Measurements from ENCODE around the gene AFDN.

Gene AFDN

GRCh38 chr6:167801263-167801662, 25.4 kb upstream of the AFDN start:
- Histone ChIP-seq H2AFZ (ENCODE audit: low read depth) (no peak overlapping the region), H3K36me3 (ENCODE audit: insufficient read depth) (no peaks in the 10 kb centered on the region), H3K4me2 (no peak overlapping the region), H3K27ac (no peak overlapping the region), H3K9ac (no peak overlapping the region), H3K4me1 (ENCODE audit: low read depth, poor library complexity, severe bottlenecking) (no peaks in the 10 kb centered on the region), H3K79me2 (ENCODE audit: insufficient read depth, low read depth) (no peaks in the 10 kb centered on the region), H3K27me3 (ENCODE audit: insufficient read depth, low read depth) (no peaks in the 10 kb centered on the region), H4K20me1 (ENCODE audit: insufficient read depth) (no peaks in the 10 kb centered on the region), H3K4me3 (IDR thresholded peaks at IDR 0.05; ENCODE audit: insufficient read depth, low read depth, low read length) (no peak overlapping the region)
- TF ChIP-seq CTCF (conservative IDR thresholded peaks at IDR 0.05; ENCODE audit: low read depth, low read length), result no peak

GRCh38 chr6:167802339-167802738, 24.4 kb upstream of the AFDN start:
- TF ChIP-seq CTCF (conservative IDR thresholded peaks at IDR 0.05; ENCODE audit: low read depth, low read length), result no peak
- Histone ChIP-seq H3K27ac (no peak overlapping the region), H3K4me1 (ENCODE audit: low read depth, poor library complexity, severe bottlenecking) (peaks cover 4% of the 10 kb centered on the region), H3K79me2 (ENCODE audit: insufficient read depth, low read depth) (no peaks in the 10 kb centered on the region), H3K4me3 (IDR thresholded peaks at IDR 0.05; ENCODE audit: insufficient read depth, low read depth, low read length) (no peak overlapping the region), H3K36me3 (ENCODE audit: insufficient read depth) (no peaks in the 10 kb centered on the region), H2AFZ (ENCODE audit: low read depth) (no peak overlapping the region), H4K20me1 (ENCODE audit: insufficient read depth) (no peaks in the 10 kb centered on the region), H3K4me2 (no peak overlapping the region), H3K9ac (no peak overlapping the region), H3K27me3 (ENCODE audit: insufficient read depth, low read depth) (no peaks in the 10 kb centered on the region)

GRCh38 chr6:167803816-167804215, 22.9 kb upstream of the AFDN start:
- Histone ChIP-seq H2AFZ (ENCODE audit: low read depth) (no peak overlapping the region), H3K4me1 (ENCODE audit: low read depth, poor library complexity, severe bottlenecking) (peaks cover 19% of the 10 kb centered on the region), H3K9ac (no peak overlapping the region), H3K4me3 (IDR thresholded peaks at IDR 0.05; ENCODE audit: insufficient read depth, low read depth, low read length) (no peak overlapping the region), H3K4me2 (no peak overlapping the region), H3K27me3 (ENCODE audit: insufficient read depth, low read depth) (no peaks in the 10 kb centered on the region), H3K36me3 (ENCODE audit: insufficient read depth) (no peaks in the 10 kb centered on the region), H3K79me2 (ENCODE audit: insufficient read depth, low read depth) (no peaks in the 10 kb centered on the region), H4K20me1 (ENCODE audit: insufficient read depth) (no peaks in the 10 kb centered on the region), H3K27ac (no peak overlapping the region)
- no peak for TF ChIP-seq CTCF (conservative IDR thresholded peaks at IDR 0.05; ENCODE audit: low read depth, low read length)

- Histone ChIP-seq H3K27me3 (ENCODE audit: insufficient read depth, low read depth) (no peaks in the 10 kb centered on the region), H3K4me2 (no peak overlapping the region), H4K20me1 (ENCODE audit: insufficient read depth) (no peaks in the 10 kb centered on the region), H3K36me3 (ENCODE audit: insufficient read depth) (no peaks in the 10 kb centered on the region), H2AFZ (ENCODE audit: low read depth) (no peak overlapping the region), H3K27ac (no peak overlapping the region), H3K79me2 (ENCODE audit: insufficient read depth, low read depth) (no peaks in the 10 kb centered on the region), H3K4me1 (ENCODE audit: low read depth, poor library complexity, severe bottlenecking) (peaks cover 23% of the 10 kb centered on the region), H3K9ac (no peak overlapping the region), H3K4me3 (IDR thresholded peaks at IDR 0.05; ENCODE audit: insufficient read depth, low read depth, low read length) (no peak overlapping the region)
- no peak for TF ChIP-seq CTCF (conservative IDR thresholded peaks at IDR 0.05; ENCODE audit: low read depth, low read length)
Observed at GRCh38 chr6:167804281-167805013, 22.3 kb upstream of the AFDN start.

Data from KMS-11 (cell line).